WTC11 (cell line): ENCODE results near the gene GPC5. TPM values are rescaled to one million over a fixed set of nuclear protein-coding genes. Genes with fewer than 3 reads are reported as not detected.
A peak's percentile ranks its signal among the peaks of the same experiment; 100 is the strongest.

Experiments used
- ATAC-seq: fragments of 200-7000 bp; cut with Tn5 transposase; 2 replicates; pipeline ENCODE4 v1.10.0; 2021; ENCODE audit warnings: mild to moderate bottlenecking, moderate library complexity
- CTCF ChIA-PET: fragments of 300-600 bp; sonication (Branson Sonifier 250); formaldehyde crosslinking; loops from one replicate; lab custom pipeline; 2021; ENCODE audit warnings: antibody characterized with exemption; lab: Charles Lee
- POLR2A ChIA-PET: fragments of 350-600 bp; sonication (Branson Sonifier 250); formaldehyde crosslinking; loops from one replicate; lab custom pipeline; 2021; ENCODE audit warnings: antibody characterized with exemption; lab: Charles Lee
- DNase-seq: peaks from one replicate; pipeline ENCODE4 v3.0.0; 2021; ENCODE audit warnings: low spot score
- H3K27ac Mint-ChIP-seq: 2 replicates; pipeline ENCODE4 v1.8.0; 2021; ENCODE audit warnings: mixed read lengths
- H3K27me3 Mint-ChIP-seq: 2 replicates; pipeline ENCODE4 v1.8.0; 2021; ENCODE audit warnings: low read depth, mild to moderate bottlenecking, moderate library complexity, mixed read lengths
- H3K36me3 Mint-ChIP-seq: 2 replicates; pipeline ENCODE4 v1.8.0; 2021; ENCODE audit warnings: mixed read lengths
- H3K4me1 Mint-ChIP-seq: 2 replicates; pipeline ENCODE4 v1.8.0; 2022; ENCODE audit warnings: mixed read lengths
- H3K4me3 Mint-ChIP-seq: 2 replicates; pipeline ENCODE4 v1.8.0; 2021; ENCODE audit warnings: mild to moderate bottlenecking, moderate library complexity, mixed read lengths
- H3K9me3 Mint-ChIP-seq: 2 replicates; pipeline ENCODE4 v1.8.0; 2021; ENCODE audit warnings: mixed read lengths
- ATF3 ChIP-seq: sonication (generic); formaldehyde crosslinking; conservative IDR thresholded peaks from 2 replicates; pipeline ENCODE4 v1.8.1; 2022; ENCODE audit warnings: mild to moderate bottlenecking, missing genetic modification reagents
- E2F4 ChIP-seq: sonication (generic); formaldehyde crosslinking; IDR thresholded peaks from 2 replicates; pipeline ENCODE4 v1.8.1; 2022; ENCODE audit warnings: low read depth, mild to moderate bottlenecking, moderate library complexity, missing genetic modification reagents, borderline replicate concordance
- ERG ChIP-seq: fragments of 250-450 bp; sonication (Bioruptor Pico); IDR thresholded peaks from 2 replicates; pipeline ENCODE4 v1.8.0; 2021; ENCODE audit warnings: mild to moderate bottlenecking
- ETV6 ChIP-seq: sonication (generic); formaldehyde crosslinking; IDR thresholded peaks from 2 replicates; pipeline ENCODE4 v1.8.1; 2022; ENCODE audit warnings: mild to moderate bottlenecking, missing genetic modification reagents
- FOXP1 ChIP-seq: sonication (generic); formaldehyde crosslinking; IDR thresholded peaks from 2 replicates; pipeline ENCODE4 v1.8.0; 2022; ENCODE audit warnings: missing genetic modification reagents, mild to moderate bottlenecking, moderate library complexity, borderline replicate concordance
- HMGA2 ChIP-seq: fragments of 250-450 bp; sonication (Bioruptor Pico); IDR thresholded peaks from 2 replicates; pipeline ENCODE4 v1.4.0; 2021; ENCODE audit warnings: mild to moderate bottlenecking, moderate library complexity
- HMGXB4 ChIP-seq: sonication (generic); formaldehyde crosslinking; IDR thresholded peaks from 2 replicates; pipeline ENCODE4 v1.8.1; 2023; ENCODE audit warnings: mild to moderate bottlenecking, moderate library complexity, missing genetic modification reagents
- JAZF1 ChIP-seq: fragments of 250-450 bp; sonication (Bioruptor Pico); IDR thresholded peaks from 2 replicates; pipeline ENCODE4 v1.9.0; 2021; ENCODE audit warnings: moderate library complexity, mild to moderate bottlenecking, inconsistent platforms
- NR2C2 ChIP-seq: sonication (generic); formaldehyde crosslinking; IDR thresholded peaks from 2 replicates; pipeline ENCODE4 v1.8.0; 2022; ENCODE audit warnings: mild to moderate bottlenecking, missing genetic modification reagents
- PRRX2 ChIP-seq: fragments of 250-450 bp; sonication (Bioruptor Pico); IDR thresholded peaks from 2 replicates; pipeline ENCODE4 v1.8.0; 2021; ENCODE audit warnings: mild to moderate bottlenecking
- RORB ChIP-seq: fragments of 250-450 bp; sonication (Bioruptor Pico); IDR thresholded peaks from 2 replicates; pipeline ENCODE4 v1.9.0; 2021; ENCODE audit warnings: mild to moderate bottlenecking
- SMAD4 ChIP-seq: sonication (generic); formaldehyde crosslinking; IDR thresholded peaks from 2 replicates; pipeline ENCODE4 v1.8.0; 2022; ENCODE audit warnings: mild to moderate bottlenecking, missing genetic modification reagents
- TCF7 ChIP-seq: sonication (generic); formaldehyde crosslinking; IDR thresholded peaks from 2 replicates; pipeline ENCODE4 v1.8.0; 2022; ENCODE audit warnings: mild to moderate bottlenecking, low read depth, missing genetic modification reagents, moderate library complexity
- ZBTB43 ChIP-seq: sonication (generic); formaldehyde crosslinking; IDR thresholded peaks from 2 replicates; pipeline ENCODE4 v1.8.1; 2023; ENCODE audit warnings: mild to moderate bottlenecking, missing genetic modification reagents
- ZNF219 ChIP-seq: sonication (generic); formaldehyde crosslinking; IDR thresholded peaks from 2 replicates; pipeline ENCODE4 v1.8.0; 2023; ENCODE audit warnings: missing genetic modification reagents, mild to moderate bottlenecking, borderline replicate concordance
- ZNF423 ChIP-seq: fragments of 250-450 bp; sonication (Bioruptor Pico); IDR thresholded peaks from 2 replicates; pipeline ENCODE4 v2.1.2; 2022; ENCODE audit warnings: mild to moderate bottlenecking, moderate library complexity
- ZSCAN18 ChIP-seq: fragments of 250-450 bp; sonication (Bioruptor Pico); IDR thresholded peaks from 2 replicates; pipeline ENCODE4 v2.1.2; 2022; ENCODE audit warnings: mild to moderate bottlenecking, moderate library complexity
- total RNA-seq: library from RNA; stranded (reverse); gene quantifications from 3 replicates; pipeline ENCODE4 v1.2.3, GENCODE V29; 2021
- TF ChIP-seq, protein P1 (sequence below): sonication (generic); formaldehyde crosslinking; IDR thresholded peaks from 2 replicates; pipeline ENCODE4 v1.8.1; 2022; ENCODE audit warnings: missing genetic modification reagents, borderline replicate concordance
- TF ChIP-seq, protein P2 (sequence below): sonication (generic); formaldehyde crosslinking; IDR thresholded peaks from 2 replicates; pipeline ENCODE4 v1.8.1; 2022; ENCODE audit warnings: mild to moderate bottlenecking, moderate library complexity, missing genetic modification reagents
- TF ChIP-seq, protein P3 (sequence below): sonication (generic); formaldehyde crosslinking; IDR thresholded peaks from 2 replicates; pipeline ENCODE4 v1.8.1; 2023; ENCODE audit warnings: mild to moderate bottlenecking, missing genetic modification reagents, moderate library complexity
- TF ChIP-seq, protein P4 (sequence below): sonication (generic); formaldehyde crosslinking; IDR thresholded peaks from 2 replicates; pipeline ENCODE4 v1.8.1; 2023; ENCODE audit warnings: mild to moderate bottlenecking, missing genetic modification reagents, moderate library complexity

Gene GPC5
- total RNA-seq, 1 experiment from 2014 or later, result 0.46 TPM

DNA sequence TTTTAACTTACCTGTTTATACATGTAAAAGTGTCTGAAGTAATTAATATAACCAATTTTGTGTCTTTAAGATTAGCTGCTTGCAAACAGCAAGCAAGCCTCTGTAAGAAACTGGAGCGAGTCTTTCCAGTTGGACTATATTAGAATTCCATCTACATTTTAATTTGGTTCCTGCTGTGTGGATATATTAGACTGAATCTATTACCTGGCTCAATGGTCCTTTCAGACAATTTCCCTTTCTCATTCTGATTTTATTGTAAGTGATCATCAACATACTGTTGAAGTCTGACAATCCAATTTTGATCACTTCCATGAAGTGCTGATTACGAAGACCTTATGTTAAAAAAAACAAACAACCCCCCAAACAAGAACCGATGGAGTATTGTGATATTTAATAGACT is 72.3 kb downstream of the GPC5 start:
- H3K9me3 Mint-ChIP-seq, result no peaks in the 10 kb centered on the region
- no peaks in the 10 kb centered on the region for H3K27me3 Mint-ChIP-seq
- peaks cover 5% of the 10 kb centered on the region; the same call in 1 of the 2 replicates for H3K4me1 Mint-ChIP-seq
- H3K4me3 Mint-ChIP-seq, result no peak overlapping the region
- POLR2A ChIA-PET, result no interaction called here
- CTCF ChIA-PET, result no interaction called here
- no peak for ATAC-seq
- no peaks in the 10 kb centered on the region for H3K36me3 Mint-ChIP-seq
- DNase-seq, result no peak
- TF ChIP-seq, protein P1, sequence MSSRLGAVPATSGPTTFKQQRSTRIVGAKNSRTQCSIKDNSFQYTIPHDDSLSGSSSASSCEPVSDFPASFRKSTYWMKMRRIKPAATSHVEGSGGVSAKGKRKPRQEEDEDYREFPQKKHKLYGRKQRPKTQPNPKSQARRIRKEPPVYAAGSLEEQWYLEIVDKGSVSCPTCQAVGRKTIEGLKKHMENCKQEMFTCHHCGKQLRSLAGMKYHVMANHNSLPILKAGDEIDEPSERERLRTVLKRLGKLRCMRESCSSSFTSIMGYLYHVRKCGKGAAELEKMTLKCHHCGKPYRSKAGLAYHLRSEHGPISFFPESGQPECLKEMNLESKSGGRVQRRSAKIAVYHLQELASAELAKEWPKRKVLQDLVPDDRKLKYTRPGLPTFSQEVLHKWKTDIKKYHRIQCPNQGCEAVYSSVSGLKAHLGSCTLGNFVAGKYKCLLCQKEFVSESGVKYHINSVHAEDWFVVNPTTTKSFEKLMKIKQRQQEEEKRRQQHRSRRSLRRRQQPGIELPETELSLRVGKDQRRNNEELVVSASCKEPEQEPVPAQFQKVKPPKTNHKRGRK (CRISPR knock-in tag), result no peak
- TF ChIP-seq ZNF219 (CRISPR knock-in tag), result no peak
- TF ChIP-seq ERG (CRISPR knock-in tag), result no peak
- TF ChIP-seq HMGA2 (CRISPR knock-in tag), result no peak
- no peak for TF ChIP-seq ATF3
- TF ChIP-seq ZBTB43 (CRISPR knock-in tag), result no peak
- TF ChIP-seq, protein P2, sequence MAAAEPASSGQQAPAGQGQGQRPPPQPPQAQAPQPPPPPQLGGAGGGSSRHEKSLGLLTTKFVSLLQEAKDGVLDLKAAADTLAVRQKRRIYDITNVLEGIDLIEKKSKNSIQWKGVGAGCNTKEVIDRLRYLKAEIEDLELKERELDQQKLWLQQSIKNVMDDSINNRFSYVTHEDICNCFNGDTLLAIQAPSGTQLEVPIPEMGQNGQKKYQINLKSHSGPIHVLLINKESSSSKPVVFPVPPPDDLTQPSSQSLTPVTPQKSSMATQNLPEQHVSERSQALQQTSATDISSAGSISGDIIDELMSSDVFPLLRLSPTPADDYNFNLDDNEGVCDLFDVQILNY (CRISPR knock-in tag), result no peak
- TF ChIP-seq RORB (CRISPR knock-in tag), result no peak
- H3K27ac Mint-ChIP-seq, result no peak overlapping the region

DNA sequence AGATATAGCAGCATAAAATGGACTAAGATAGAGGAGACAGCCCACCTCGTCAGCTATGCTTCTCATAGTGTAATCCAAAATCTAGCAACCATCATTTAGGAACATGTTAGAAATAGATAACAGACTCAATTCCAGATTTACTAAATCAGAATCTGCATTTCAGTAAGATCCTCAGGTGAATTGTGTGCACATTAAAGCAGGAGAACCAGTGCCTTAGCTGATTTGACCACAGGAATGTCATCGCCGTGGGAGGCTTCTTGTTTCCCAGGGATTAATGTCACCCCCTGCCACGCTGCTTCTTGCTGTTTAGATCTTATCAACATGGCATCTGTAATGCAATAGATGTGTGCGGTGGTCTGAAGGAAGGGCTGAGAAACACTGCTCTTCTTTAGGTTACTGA is 84.0 kb downstream of the GPC5 start:
- Mint-ChIP-seq H3K4me3 (no peak overlapping the region), H3K4me1 (no peaks in the 10 kb centered on the region), H3K9me3 (no peaks in the 10 kb centered on the region), H3K27ac (no peak overlapping the region), H3K27me3 (no peaks in the 10 kb centered on the region), H3K36me3 (no peaks in the 10 kb centered on the region)
- CTCF ChIA-PET, result no interaction called here
- ATAC-seq (peak; percentile 28), DNase-seq (no peak)
- POLR2A ChIA-PET, result no interaction called here
- TF ChIP-seq E2F4 (CRISPR knock-in tag) (no peak), TCF7 (CRISPR knock-in tag) (no peak), JAZF1 (CRISPR knock-in tag) (no peak), ATF3 (no peak), PRRX2 (CRISPR knock-in tag) (no peak), ETV6 (CRISPR knock-in tag) (no peak), ZSCAN18 (no peak), ZBTB43 (CRISPR knock-in tag) (no peak), FOXP1 (no peak), NR2C2 (CRISPR knock-in tag) (no peak), RORB (CRISPR knock-in tag) (no peak), SMAD4 (no peak), ZNF423 (CRISPR knock-in tag) (no peak), HMGXB4 (no peak)
- TF ChIP-seq, protein P3, sequence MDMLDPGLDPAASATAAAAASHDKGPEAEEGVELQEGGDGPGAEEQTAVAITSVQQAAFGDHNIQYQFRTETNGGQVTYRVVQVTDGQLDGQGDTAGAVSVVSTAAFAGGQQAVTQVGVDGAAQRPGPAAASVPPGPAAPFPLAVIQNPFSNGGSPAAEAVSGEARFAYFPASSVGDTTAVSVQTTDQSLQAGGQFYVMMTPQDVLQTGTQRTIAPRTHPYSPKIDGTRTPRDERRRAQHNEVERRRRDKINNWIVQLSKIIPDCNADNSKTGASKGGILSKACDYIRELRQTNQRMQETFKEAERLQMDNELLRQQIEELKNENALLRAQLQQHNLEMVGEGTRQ (CRISPR knock-in tag), result no peak
- TF ChIP-seq, protein P4, sequence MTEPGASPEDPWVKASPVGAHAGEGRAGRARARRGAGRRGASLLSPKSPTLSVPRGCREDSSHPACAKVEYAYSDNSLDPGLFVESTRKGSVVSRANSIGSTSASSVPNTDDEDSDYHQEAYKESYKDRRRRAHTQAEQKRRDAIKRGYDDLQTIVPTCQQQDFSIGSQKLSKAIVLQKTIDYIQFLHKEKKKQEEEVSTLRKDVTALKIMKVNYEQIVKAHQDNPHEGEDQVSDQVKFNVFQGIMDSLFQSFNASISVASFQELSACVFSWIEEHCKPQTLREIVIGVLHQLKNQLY (CRISPR knock-in tag), result no peak
